AG04450 (cell line): ENCODE measurements around the gene PSIP1. TPM values are rescaled to one million over a fixed set of nuclear protein-coding genes. Genes with fewer than 3 reads are reported as not detected.
"Not testable (repeated sequence)": the region's sequence is repeated elsewhere in the genome, so short reads cannot be mapped to it uniquely, and the experiment has no call there.

Experiments used
- CTCF ChIA-PET: fragments of 300-600, 350-600 bp; formaldehyde crosslinking; extraction: SDS; loops from one replicate; lab custom pipeline; 2022; ENCODE audit warnings: antibody characterized with exemption, inconsistent platforms; lab: Charles Lee
- POLR2A ChIA-PET: fragments of 350-600 bp; formaldehyde crosslinking; extraction: SDS; loops from one replicate; lab custom pipeline; 2021; ENCODE audit warnings: antibody characterized with exemption, inconsistent platforms; lab: Yijun Ruan, JAX
- DNase-seq: peaks from one replicate; pipeline ENCODE4 v3.0.0-alpha.2; 2011; ENCODE audit warnings: low read depth, low spot score
- H3K27ac ChIP-seq: one replicate; pipeline ENCODE4 v1.5.1; 2012; ENCODE audit warnings: low read depth, low read length, control low read depth
- H3K27me3 ChIP-seq: one replicate; pipeline ENCODE4 v1.6.0; 2012; ENCODE audit warnings: low read length; ENCODE audit not compliant: control insufficient read depth, insufficient read depth
- H3K4me3 ChIP-seq: 2 replicates; pipeline ENCODE4 v1.5.1; 2011; ENCODE audit warnings: mild to moderate bottlenecking, low read depth, low read length, control low read depth
- H3K9me3 ChIP-seq: 2 replicates; pipeline ENCODE4 v1.5.1; 2012; ENCODE audit warnings: low read length; ENCODE audit not compliant: control insufficient read depth, insufficient read depth
- polyA plus RNA-seq: library from polyadenylated mRNA; depleted of rRNA; stranded (reverse); fragments of >200 nt; gene quantifications from 2 replicates; pipeline ENCODE4 v1.2.3, GENCODE V29; 2011
- TF ChIP-seq, protein P1 (sequence below): IDR thresholded peaks from 2 replicates; pipeline ENCODE4 v1.5.1; 2011; ENCODE audit warnings: low read depth, low read length, control low read depth, inconsistent platforms

The PSIP1 gene
- polyA plus RNA-seq, 1 experiment, result 57.3 TPM

GRCh38 chr9:15461601-15462000, 49.2 kb downstream of the PSIP1 start:
- no peaks in the 10 kb centered on the region for H3K27me3 ChIP-seq
- no peaks in the 10 kb centered on the region for H3K9me3 ChIP-seq
- DNase-seq, result no peak
- TF ChIP-seq, protein P1, sequence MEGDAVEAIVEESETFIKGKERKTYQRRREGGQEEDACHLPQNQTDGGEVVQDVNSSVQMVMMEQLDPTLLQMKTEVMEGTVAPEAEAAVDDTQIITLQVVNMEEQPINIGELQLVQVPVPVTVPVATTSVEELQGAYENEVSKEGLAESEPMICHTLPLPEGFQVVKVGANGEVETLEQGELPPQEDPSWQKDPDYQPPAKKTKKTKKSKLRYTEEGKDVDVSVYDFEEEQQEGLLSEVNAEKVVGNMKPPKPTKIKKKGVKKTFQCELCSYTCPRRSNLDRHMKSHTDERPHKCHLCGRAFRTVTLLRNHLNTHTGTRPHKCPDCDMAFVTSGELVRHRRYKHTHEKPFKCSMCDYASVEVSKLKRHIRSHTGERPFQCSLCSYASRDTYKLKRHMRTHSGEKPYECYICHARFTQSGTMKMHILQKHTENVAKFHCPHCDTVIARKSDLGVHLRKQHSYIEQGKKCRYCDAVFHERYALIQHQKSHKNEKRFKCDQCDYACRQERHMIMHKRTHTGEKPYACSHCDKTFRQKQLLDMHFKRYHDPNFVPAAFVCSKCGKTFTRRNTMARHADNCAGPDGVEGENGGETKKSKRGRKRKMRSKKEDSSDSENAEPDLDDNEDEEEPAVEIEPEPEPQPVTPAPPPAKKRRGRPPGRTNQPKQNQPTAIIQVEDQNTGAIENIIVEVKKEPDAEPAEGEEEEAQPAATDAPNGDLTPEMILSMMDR, result no peak
- CTCF ChIA-PET, result no interaction called here
- no peak overlapping the region for H3K27ac ChIP-seq
- no peak overlapping the region for H3K4me3 ChIP-seq
- POLR2A ChIA-PET, result no interaction called here

DNA sequence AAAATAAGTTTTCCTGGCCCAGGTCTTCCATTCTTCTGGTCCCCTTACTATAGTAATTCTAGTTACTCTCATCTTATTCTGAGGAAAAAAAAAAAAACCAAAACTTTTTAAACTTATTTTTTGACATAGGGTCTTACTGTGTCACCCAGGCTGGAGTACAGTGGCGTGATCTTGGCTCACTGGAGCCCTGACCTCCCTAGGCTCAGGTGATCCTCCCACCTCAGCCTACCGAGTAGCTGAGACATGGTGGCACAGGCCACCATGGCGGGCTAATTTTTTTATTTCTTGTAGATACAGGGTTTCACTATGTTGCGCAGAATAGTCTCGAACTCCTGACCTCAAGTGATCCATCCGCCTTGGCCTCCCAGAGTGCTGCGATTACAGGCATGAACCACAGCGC, 49.7 kb downstream of the PSIP1 start:
- DNase-seq, result no peak
- H3K27ac ChIP-seq, result no peak overlapping the region
- TF ChIP-seq, protein P1, result no peak
- ChIA-PET POLR2A (no interaction called here), CTCF (interaction anchor here (1.0 to 1.3 kb wide), 2 partner anchors 10 to 251 kb away, joined by 3 to 4 read pairs; no protein-coding TSS in a partner anchor)
- H3K9me3 ChIP-seq, result no peaks in the 10 kb centered on the region
- H3K27me3 ChIP-seq, result no peaks in the 10 kb centered on the region
- no peak overlapping the region for H3K4me3 ChIP-seq

DNA sequence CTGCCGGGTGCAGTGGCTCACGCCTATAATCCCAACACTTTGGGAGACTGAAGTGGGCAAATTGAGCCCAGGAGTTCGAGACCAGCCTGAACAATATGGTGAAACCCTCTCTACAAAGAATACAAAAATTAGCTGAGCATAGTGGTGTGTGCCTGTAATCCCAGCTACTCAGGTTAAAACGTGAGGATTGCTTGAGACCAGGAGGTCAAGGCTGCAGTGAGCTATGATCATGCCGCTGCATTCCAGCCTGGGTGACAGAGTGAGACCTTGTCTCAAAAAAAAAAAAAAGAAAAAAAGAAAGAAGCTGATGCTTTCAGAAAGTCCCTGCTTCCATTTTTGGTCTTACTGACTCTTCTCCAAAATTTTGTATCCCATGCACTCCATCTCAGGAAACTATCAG, 56.8 kb downstream of the PSIP1 start:
- no peaks in the 10 kb centered on the region for H3K27me3 ChIP-seq
- ChIA-PET POLR2A (no interaction called here), CTCF (no interaction called here)

GRCh38 chr9:15444141-15444540, 66.6 kb downstream of the PSIP1 start:
- no peak overlapping the region for H3K27ac ChIP-seq
- H3K4me3 ChIP-seq, result no peak overlapping the region
- H3K9me3 ChIP-seq, result peaks cover 4% of the 10 kb centered on the region; the same call in 1 of the 2 replicates
- TF ChIP-seq, protein P1, result no peak
- no peaks in the 10 kb centered on the region for H3K27me3 ChIP-seq
- ChIA-PET CTCF (interaction anchor here (0.8 to 1.0 kb wide), 2 partner anchors 162 to 166 kb away, joined by 3 read pairs; no protein-coding TSS in a partner anchor), POLR2A (no interaction called here)
- DNase-seq, result no peak

More for the DNA sequence above, 56.8 kb downstream of the PSIP1 start:
- no peak for DNase-seq
- TF ChIP-seq, protein P1, result no peak
- Histone ChIP-seq H3K27ac (no peak overlapping the region), H3K9me3 (no peaks in the 10 kb centered on the region), H3K4me3 (no peak overlapping the region)

DNA sequence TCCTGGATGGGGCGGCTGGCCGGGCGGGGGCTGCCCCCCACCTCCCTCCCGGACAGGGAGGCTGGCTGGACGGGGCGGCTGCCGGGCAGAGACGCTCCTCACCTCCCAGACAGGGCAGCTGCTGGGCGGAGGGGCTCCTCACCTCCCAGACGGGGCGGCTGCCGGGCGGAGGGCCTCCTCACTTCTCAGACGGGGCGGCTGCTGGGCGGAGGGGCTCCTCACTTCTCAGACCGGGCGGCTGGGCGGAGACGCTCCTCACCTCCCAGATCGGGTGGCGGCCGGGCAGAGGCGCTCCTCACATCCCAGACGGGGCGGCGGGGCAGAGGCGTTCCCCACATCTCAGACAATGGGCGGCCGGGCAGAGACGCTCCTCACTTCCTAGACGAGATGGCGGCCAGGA, 68.5 kb downstream of the PSIP1 start:
- H3K27me3 ChIP-seq, H3K4me3 ChIP-seq, DNase-seq, CTCF ChIA-PET, POLR2A ChIA-PET, H3K27ac ChIP-seq, H3K9me3 ChIP-seq: not testable (repeated sequence)

DNA sequence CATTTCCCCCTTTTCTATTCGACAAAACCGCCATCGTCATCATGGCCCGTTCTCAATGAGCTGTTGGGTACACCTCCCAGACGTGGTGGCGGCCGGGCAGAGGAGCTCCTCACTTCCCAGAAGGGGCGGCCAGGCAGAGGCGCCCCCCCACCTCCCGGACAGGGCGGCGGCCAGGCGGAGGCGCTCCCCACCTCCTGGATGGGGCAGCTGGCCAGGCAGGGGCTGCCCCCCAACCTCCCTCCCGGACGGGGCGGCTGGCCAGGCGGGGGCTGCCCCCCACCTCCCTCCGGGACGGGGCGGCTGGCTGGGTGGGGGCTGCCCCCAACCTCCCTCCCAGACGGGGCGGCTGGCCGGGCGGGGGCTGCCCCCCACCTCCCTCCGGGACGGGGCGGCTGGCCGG, 68.9 kb downstream of the PSIP1 start:
- H3K27me3 ChIP-seq, H3K4me3 ChIP-seq, DNase-seq, CTCF ChIA-PET, H3K27ac ChIP-seq, H3K9me3 ChIP-seq, POLR2A ChIA-PET: not testable (repeated sequence)
